CD14-positive monocyte (primary cell): ENCODE results near the gene GMPR. TPM values are rescaled to one million over a fixed set of nuclear protein-coding genes. Genes with fewer than 3 reads are reported as not detected.

ENCODE experiments used
- DNase-seq, 3 donors: peaks; one replicate each; pipeline ENCODE4 v3.0.0-alpha.2; 2011 to 2022
- H2AFZ ChIP-seq: 2 replicates; pipeline ENCODE4 v1.6.0; 2012; ENCODE audit warnings: mild to moderate bottlenecking, low read depth, low read length, inconsistent platforms; ENCODE audit not compliant: insufficient read depth, poor library complexity, severe bottlenecking
- H3K27ac ChIP-seq, 2 donors: 1 replicate in 1 of 2; 2 replicates in 1 of 2; pipeline ENCODE4 v1.5.1; 2012 to 2013; ENCODE audit warnings: low read length in 2 of 2, control low read depth in 1 of 2, inconsistent platforms in 1 of 2, low read depth in 1 of 2, mild to moderate bottlenecking in 1 of 2
- H3K27me3 ChIP-seq, 2 donors: one replicate each; pipeline versions ENCODE4 v1.6.0 to v1.6.1; 2011 to 2013; ENCODE audit warnings: low read length in 2 of 2; ENCODE audit not compliant: control insufficient read depth in 2 of 2, insufficient read depth in 2 of 2
- H3K36me3 ChIP-seq, 2 donors: replicated peaks in 1 of 2; 1 replicate in 1 of 2; 2 replicates in 1 of 2; pipeline versions ENCODE4 v1.5.1 to v1.6.1; 2012 to 2013; ENCODE audit warnings: low read length in 2 of 2, control low read depth in 1 of 2, inconsistent platforms in 1 of 2, mild to moderate bottlenecking in 1 of 2; ENCODE audit not compliant: insufficient read depth in 2 of 2, control insufficient read depth in 1 of 2
- H3K4me1 ChIP-seq, 2 donors: 1 replicate in 1 of 2; 2 replicates in 1 of 2; pipeline versions ENCODE4 v1.5.1 to v1.6.1; 2012 to 2013; ENCODE audit warnings: low read length in 2 of 2, control low read depth in 1 of 2, inconsistent platforms in 1 of 2, mild to moderate bottlenecking in 1 of 2, moderate library complexity in 1 of 2; ENCODE audit not compliant: insufficient read depth in 2 of 2, control insufficient read depth in 1 of 2
- H3K4me2 ChIP-seq: replicated peaks from 2 replicates; pipeline ENCODE3; 2012; ENCODE audit warnings: low read length, moderate library complexity, mild to moderate bottlenecking; ENCODE audit not compliant: poor library complexity, severe bottlenecking; ENCODE audit errors: extremely low read depth
- H3K4me3 ChIP-seq, 3 experiments: fragments of 200-600 bp in 1 of 3; sonication (generic) in 1 of 3; replicated peaks in 1 of 3; 1 replicate in 2 of 3; 2 replicates in 1 of 3; pipeline ENCODE4 v1.5.1; 2011 to 2013; ENCODE audit warnings: low read length in 3 of 3, mild to moderate bottlenecking in 3 of 3, control low read depth in 2 of 3, low read depth in 2 of 3, inconsistent platforms in 1 of 3, moderate library complexity in 1 of 3
- H3K79me2 ChIP-seq: 2 replicates; pipeline ENCODE4 v1.6.0; 2012; ENCODE audit warnings: mild to moderate bottlenecking, control low read depth, inconsistent platforms, low read length, moderate library complexity; ENCODE audit not compliant: insufficient read depth
- H3K9ac ChIP-seq: 2 replicates; pipeline ENCODE4 v1.6.0; 2017; ENCODE audit warnings: low read length, mild to moderate bottlenecking; ENCODE audit not compliant: insufficient read depth, poor library complexity, severe bottlenecking
- H3K9me3 ChIP-seq, 2 donors: replicated peaks in 1 of 2; 1 replicate in 1 of 2; 2 replicates in 1 of 2; pipeline versions ENCODE4 v1.5.1 to v1.6.1; 2012 to 2013; ENCODE audit warnings: low read length in 2 of 2, control low read depth in 1 of 2; ENCODE audit not compliant: control insufficient read depth in 1 of 2, insufficient read depth in 1 of 2
- H4K20me1 ChIP-seq: 2 replicates; pipeline ENCODE4 v1.6.0; 2012; ENCODE audit warnings: mild to moderate bottlenecking, low read length, control low read depth, moderate library complexity; ENCODE audit not compliant: insufficient read depth
- H3K27ac Mint-ChIP-seq, 7 donors: one replicate each; pipeline ENCODE4 v1.8.0; 2020; ENCODE audit warnings: mild to moderate bottlenecking in 7 of 7, mixed read lengths in 7 of 7, moderate library complexity in 6 of 7, inconsistent platforms in 2 of 7
- H3K27me3 Mint-ChIP-seq, 3 donors: one replicate each; pipeline ENCODE4 v1.8.0; 2021 to 2022; ENCODE audit warnings: low read depth in 3 of 3, mild to moderate bottlenecking in 3 of 3, mixed read lengths in 3 of 3, moderate library complexity in 3 of 3, inconsistent platforms in 1 of 3
- H3K36me3 Mint-ChIP-seq, 2 donors: one replicate each; pipeline ENCODE4 v1.8.0; 2020; ENCODE audit warnings: mixed read lengths in 2 of 2, inconsistent platforms in 1 of 2, mild to moderate bottlenecking in 1 of 2
- H3K4me1 Mint-ChIP-seq: one replicate; pipeline ENCODE4 v1.8.0; 2020; ENCODE audit warnings: mild to moderate bottlenecking, mixed read lengths
- H3K4me3 Mint-ChIP-seq, 2 donors: one replicate each; pipeline ENCODE4 v1.8.0; 2020; ENCODE audit warnings: mild to moderate bottlenecking in 2 of 2, mixed read lengths in 2 of 2, moderate library complexity in 1 of 2
- H3K9me3 Mint-ChIP-seq, 7 donors: one replicate each; pipeline ENCODE4 v1.8.0; 2020 to 2022; ENCODE audit warnings: mixed read lengths in 7 of 7, mild to moderate bottlenecking in 6 of 7, moderate library complexity in 6 of 7, inconsistent platforms in 2 of 7
- WGBS: methylation state at CpG from one replicate; pipeline ENCODE4 v1.1.5; 2013; ENCODE audit warnings: missing lambda C conversion rate; ENCODE audit not compliant: insufficient coverage; 5-methylcytosine and 5-hydroxymethylcytosine counted together
- intact Hi-C, 2 donors: fragments of 100-400 bp; cut with micrococcal nuclease; formaldehyde crosslinking; loops; one replicate each; pipeline versions ENCODE4 v1.15.0 to v1.15.1; 2023
- polyA plus RNA-seq, 3 donors: library from polyadenylated mRNA; depleted of rRNA in 1 of 3; unstranded in 2 of 3; stranded (reverse) in 1 of 3; fragments of 300-500 nt in 2 of 3; fragments of >200 nt in 1 of 3; fragmentation: Illumina TruSeq in 2 of 3; gene quantifications; 1 replicate in 2 of 3; 2 replicates in 1 of 3; pipeline ENCODE4 v1.2.3, GENCODE V29; 2012 to 2021
- TF ChIP-seq, protein P1 (sequence below): fragments of 200-600 bp; IDR thresholded peaks from one replicate; pipeline ENCODE4 v1.8.0; 2022; ENCODE audit warnings: antibody characterized with exemption, mild to moderate bottlenecking

The GMPR gene
- polyA plus RNA-seq, 3 donors = 1.9 to 3.8 (median 3.2) TPM

GRCh38 chr6:16253399-16254144 is 15.2 kb downstream of the GMPR start:
- Histone ChIP-seq H3K4me2 (no peak overlapping the region), H3K79me2 (no peaks in the 10 kb centered on the region), H3K27ac (no peak overlapping the region), H3K9ac (no peak overlapping the region), H3K4me3 (no peak overlapping the region), H3K27me3 (no peaks in the 10 kb centered on the region), H2AFZ (no peak overlapping the region), H3K4me1 (no peaks in the 10 kb centered on the region), H4K20me1 (no peaks in the 10 kb centered on the region), H3K9me3 (no peaks in the 10 kb centered on the region), H3K36me3 (no peaks in the 10 kb centered on the region)
- Mint-ChIP-seq H3K27me3 (peaks cover 2 to 6% (median 3%) of the 10 kb centered on the region in 3 donors), H3K9me3 (no peaks in the 10 kb centered on the region), H3K27ac (no peak overlapping the region), H3K4me1 (no peaks in the 10 kb centered on the region), H3K4me3 (no peak overlapping the region), H3K36me3 (no peaks in the 10 kb centered on the region)
- TF ChIP-seq, protein P1, sequence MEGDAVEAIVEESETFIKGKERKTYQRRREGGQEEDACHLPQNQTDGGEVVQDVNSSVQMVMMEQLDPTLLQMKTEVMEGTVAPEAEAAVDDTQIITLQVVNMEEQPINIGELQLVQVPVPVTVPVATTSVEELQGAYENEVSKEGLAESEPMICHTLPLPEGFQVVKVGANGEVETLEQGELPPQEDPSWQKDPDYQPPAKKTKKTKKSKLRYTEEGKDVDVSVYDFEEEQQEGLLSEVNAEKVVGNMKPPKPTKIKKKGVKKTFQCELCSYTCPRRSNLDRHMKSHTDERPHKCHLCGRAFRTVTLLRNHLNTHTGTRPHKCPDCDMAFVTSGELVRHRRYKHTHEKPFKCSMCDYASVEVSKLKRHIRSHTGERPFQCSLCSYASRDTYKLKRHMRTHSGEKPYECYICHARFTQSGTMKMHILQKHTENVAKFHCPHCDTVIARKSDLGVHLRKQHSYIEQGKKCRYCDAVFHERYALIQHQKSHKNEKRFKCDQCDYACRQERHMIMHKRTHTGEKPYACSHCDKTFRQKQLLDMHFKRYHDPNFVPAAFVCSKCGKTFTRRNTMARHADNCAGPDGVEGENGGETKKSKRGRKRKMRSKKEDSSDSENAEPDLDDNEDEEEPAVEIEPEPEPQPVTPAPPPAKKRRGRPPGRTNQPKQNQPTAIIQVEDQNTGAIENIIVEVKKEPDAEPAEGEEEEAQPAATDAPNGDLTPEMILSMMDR = no peak
- DNase-seq = no peak
- 93% methylated on average over 4 of the region's 10 CpGs for WGBS
- intact Hi-C loops = no loop called here

GRCh38 chr6:16254535-16254934 is 16.1 kb downstream of the GMPR start:
- Histone ChIP-seq H3K4me3 (no peak overlapping the region), H3K4me1 (no peaks in the 10 kb centered on the region), H3K9ac (no peak overlapping the region), H2AFZ (no peak overlapping the region), H3K9me3 (no peaks in the 10 kb centered on the region), H3K36me3 (no peaks in the 10 kb centered on the region), H4K20me1 (no peaks in the 10 kb centered on the region), H3K27me3 (no peaks in the 10 kb centered on the region), H3K4me2 (no peak overlapping the region), H3K79me2 (no peaks in the 10 kb centered on the region), H3K27ac (no peak overlapping the region)
- WGBS = 90% methylated on average over 4 of the region's 9 CpGs
- Mint-ChIP-seq H3K27me3 (peaks cover 2 to 6% (median 5%) of the 10 kb centered on the region in 3 donors), H3K27ac (no peak overlapping the region), H3K4me1 (no peaks in the 10 kb centered on the region), H3K36me3 (no peaks in the 10 kb centered on the region), H3K9me3 (no peaks in the 10 kb centered on the region), H3K4me3 (no peak overlapping the region)
- TF ChIP-seq, protein P1 = no peak
- intact Hi-C loops = no loop called here
- DNase-seq = no peak
